GM12801 (cell line): Measurements from ENCODE around the gene SECTM1.

Source experiments
- TF ChIP-seq, protein P1 (sequence below): IDR thresholded peaks from one replicate; pipeline ENCODE4 v1.5.1; 2011; ENCODE audit warnings: control low read depth; ENCODE audit not compliant: insufficient read length; ENCODE audit errors: extremely low read depth

The SECTM1 gene

DNA sequence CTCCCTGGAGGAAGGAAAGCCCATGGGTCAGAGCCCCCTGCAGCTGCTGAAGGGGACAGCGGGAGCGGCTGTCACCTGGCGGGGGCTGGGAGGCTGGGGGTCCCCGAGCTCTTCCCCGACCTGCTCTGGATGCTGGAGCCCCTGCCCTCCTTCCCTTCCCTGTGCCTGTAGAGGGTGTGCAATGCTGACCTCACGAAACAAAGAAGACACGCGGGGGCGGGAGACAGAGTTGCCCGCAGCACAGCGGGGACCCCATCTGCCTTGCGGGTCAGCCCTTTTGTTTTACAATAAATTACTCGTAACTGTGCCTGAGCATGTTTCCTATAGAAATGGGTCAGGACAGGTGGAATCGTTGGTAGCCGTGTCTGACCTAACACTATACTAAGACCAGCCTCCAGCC, 6.3 kb downstream of the SECTM1 start:
- TF ChIP-seq, protein P1, sequence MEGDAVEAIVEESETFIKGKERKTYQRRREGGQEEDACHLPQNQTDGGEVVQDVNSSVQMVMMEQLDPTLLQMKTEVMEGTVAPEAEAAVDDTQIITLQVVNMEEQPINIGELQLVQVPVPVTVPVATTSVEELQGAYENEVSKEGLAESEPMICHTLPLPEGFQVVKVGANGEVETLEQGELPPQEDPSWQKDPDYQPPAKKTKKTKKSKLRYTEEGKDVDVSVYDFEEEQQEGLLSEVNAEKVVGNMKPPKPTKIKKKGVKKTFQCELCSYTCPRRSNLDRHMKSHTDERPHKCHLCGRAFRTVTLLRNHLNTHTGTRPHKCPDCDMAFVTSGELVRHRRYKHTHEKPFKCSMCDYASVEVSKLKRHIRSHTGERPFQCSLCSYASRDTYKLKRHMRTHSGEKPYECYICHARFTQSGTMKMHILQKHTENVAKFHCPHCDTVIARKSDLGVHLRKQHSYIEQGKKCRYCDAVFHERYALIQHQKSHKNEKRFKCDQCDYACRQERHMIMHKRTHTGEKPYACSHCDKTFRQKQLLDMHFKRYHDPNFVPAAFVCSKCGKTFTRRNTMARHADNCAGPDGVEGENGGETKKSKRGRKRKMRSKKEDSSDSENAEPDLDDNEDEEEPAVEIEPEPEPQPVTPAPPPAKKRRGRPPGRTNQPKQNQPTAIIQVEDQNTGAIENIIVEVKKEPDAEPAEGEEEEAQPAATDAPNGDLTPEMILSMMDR, result no peak

DNA sequence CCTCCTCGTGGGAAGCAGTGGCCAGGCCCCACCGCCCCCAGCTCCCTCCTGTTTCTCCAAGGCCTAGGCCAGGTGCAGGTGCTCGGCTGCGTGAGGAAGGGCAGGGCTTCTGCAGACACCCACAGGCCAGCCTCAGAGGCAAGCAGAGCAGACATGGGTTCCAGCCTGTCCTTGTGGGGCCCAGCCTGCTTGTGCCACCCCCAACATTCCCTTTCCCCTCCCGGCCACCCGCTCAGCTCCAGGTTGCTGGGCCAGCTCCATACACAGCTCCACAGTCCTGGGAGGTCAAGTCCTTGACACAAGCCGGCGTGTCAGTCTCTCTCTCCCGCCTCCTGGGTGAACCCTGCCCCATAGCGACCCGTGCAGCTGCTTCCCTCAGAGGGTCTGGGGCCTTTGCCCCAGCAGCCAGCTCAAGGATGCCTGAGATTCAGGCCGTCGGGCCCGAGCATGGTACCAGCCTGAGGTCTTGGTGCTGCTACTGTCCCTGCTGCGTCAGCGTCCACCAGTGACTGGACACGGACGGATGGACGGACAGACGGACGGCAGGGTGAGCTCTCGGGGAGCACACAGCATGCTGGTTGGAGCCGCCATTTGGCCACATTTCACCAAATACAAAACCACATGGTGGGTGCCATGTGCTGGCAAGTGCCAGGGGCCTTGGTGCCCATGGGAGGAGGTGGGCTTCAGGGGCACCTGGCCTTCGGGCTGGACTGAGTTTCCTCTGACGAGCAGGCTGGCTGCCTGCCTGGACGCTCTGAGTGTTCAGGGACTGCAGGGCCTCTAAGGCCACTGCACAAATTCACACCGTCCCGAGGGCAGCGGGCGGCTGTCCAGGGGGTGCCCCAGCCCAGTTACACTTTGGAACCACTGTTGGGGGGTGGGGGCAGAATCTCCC, 8.0 kb downstream of the SECTM1 start:
- TF ChIP-seq, protein P1, result no peak

DNA sequence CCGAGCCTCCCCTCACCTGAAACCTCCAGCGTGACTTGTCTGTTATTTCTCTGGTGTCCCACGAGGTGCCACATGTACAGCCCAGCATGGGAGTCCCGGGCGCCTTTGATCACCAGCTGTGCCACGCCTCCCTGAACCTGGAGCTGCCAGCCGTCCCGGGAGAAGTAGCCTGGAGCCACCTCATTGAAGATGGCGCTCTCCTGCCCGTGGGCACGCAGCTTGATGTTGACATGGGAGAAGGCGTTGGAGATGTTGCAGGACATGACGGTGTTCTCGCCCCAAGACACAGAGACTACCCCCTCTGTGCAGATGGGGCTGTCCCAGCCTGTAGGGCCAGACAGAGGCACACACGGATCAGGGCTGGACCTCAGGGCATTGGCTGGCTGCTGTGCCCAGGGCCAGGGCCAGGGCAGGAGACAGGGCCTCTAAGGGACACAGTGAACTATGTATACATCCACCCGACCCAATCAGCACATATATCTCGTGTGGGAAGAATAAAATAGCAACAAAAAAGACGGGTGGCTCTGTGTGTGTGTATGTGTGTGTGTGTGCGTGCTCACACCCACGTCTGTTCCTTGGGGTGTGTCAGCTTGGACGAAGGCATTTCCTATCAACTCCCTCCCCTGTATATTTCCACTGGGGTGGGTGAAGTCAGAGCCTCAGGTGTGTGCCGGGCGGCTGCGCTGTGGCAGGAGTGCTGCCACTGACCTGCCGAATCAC, 8.8 kb downstream of the SECTM1 start:
- TF ChIP-seq, protein P1, result no peak

DNA sequence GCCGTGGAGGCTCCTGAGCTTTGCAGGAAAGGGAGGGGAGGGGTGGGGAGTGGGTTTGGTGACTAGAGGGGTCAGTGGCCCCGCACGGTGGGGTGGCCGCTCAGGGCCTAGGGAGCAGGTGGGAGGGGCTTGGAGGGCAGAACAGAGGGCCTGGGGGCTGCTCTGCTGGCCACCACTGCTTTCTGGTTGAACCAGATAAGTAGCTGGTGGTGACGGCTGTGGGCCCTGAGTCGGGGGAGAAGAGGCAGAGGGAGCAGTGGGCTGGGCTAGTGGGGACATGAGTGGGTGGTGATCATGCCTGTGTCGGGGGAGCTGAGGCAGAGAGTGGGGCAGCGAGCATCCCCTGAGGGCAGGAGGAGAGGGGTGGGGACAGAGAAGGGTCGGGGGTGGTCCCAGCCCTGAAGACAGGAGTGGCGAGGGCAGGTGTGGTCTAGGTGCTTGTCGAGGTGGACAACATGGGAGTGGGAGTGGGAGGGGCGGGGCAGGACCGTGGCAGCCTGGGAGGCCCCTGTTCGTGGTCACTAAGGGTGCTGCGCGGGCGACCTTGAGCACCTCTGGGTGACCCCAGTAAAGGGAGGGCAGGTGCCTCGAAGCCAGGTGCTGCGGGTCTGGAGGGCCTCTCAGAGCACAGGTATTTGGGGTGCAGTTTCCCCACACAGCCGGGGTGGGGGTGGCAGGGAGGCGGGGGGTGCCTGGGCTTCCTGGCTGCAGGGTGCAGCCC, 9.9 kb downstream of the SECTM1 start:
- TF ChIP-seq, protein P1, result no peak

DNA sequence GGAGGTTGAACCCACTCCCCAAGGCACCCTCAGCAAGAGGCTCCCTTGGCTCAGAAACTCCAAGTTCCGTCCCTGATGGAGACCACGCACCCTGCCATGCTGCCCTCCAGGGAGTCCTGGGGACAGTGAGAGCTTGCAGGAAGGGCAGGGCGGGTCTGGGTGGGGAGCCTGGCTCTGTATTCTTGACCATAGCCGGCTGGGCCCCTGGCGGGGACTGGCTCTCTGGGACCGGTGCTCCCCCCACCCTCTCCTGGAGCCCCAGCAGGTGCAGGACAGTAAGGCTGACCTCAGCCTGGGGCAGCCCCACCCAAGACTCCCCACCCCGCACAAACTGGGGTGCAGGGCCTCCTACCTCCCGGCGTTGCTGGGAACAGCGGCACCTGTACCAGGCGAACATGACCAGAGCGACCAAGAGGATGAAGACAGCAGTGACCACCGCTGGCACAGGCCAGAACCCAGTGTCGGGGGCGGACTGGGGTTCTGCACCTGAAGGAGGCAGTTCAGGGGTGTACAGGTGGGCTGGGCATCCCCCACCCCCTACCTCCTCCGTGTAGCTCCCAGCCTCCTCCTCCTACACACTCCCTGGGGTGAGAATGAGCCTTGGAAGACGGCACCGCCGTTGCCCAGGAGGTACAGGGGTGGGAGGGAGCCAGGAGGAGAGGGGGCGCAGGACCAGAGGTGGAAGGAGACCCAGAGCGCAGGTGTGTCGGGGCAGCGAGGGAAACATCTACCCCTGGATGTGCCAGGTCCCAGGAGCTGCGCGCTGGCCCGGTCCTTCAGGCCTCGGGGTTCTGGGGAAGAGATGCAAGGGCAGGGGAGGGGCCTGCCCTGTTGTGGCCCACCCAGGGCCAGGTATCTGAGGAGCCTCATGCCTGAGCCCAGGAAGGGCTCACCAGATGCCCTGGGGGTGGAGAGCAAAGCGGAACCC, 10.8 kb downstream of the SECTM1 start:
- TF ChIP-seq, protein P1, result no peak

DNA sequence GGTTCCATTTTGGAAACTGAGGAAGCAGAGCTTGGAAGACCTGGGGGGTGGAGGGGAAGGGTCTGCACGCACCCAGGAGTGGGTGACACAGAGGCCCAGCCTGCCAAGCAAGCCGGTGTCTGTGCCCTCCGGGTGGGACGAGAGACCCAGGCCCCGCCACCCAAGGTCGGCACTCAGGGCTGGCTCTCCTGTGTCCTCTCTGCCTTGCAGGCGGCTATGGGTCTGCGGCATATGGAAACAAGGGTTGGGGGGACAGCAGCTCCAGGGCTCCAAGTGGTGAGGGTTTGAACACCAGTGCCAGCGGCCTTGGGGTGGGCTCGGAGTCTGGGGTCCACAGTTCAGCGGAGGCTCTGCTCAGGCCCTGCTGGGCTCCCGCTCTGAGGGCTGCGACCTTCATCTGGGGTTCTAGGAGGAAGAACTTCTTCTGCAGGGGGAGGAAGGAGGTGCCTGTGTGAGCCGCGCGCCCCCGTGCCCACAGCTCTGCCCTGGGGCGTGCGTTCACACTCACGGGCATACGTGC, 11.6 kb downstream of the SECTM1 start:
- TF ChIP-seq, protein P1, result no peak
